GM19351 (cell line): Measurements from ENCODE around the gene TBC1D22A.

Experiments used
- ATAC-seq: cut with Tn5 transposase; IDR thresholded peaks from one replicate; pipeline ENCODE4 v1.9.1; 2021; ENCODE audit warnings: mild to moderate bottlenecking, moderate library complexity; ENCODE audit not compliant: unreplicated experiment

Gene TBC1D22A

GRCh38 chr22:47201996-47202818 lies 439.8 kb downstream of the TBC1D22A start:
- ATAC-seq, result no peak

GRCh38 chr22:47202819-47203553 lies 440.5 kb downstream of the TBC1D22A start:
- no peak for ATAC-seq

- no peak for ATAC-seq
Observed at GRCh38 chr22:47203554-47203991, 441.1 kb downstream of the TBC1D22A start.

- no peak for ATAC-seq
Observed at GRCh38 chr22:47204002-47204979, 441.8 kb downstream of the TBC1D22A start.

- no peak for ATAC-seq
Observed at GRCh38 chr22:47205081-47205491, 442.6 kb downstream of the TBC1D22A start.

- no peak for ATAC-seq
Observed at GRCh38 chr22:47205554-47205953, 443.1 kb downstream of the TBC1D22A start.

- ATAC-seq, result no peak
Observed at GRCh38 chr22:47206164-47206563, 443.7 kb downstream of the TBC1D22A start.

GRCh38 chr22:47206666-47207218 lies 444.3 kb downstream of the TBC1D22A start:
- ATAC-seq, result no peak

- ATAC-seq, result no peak
Observed at GRCh38 chr22:47207387-47207786, 444.9 kb downstream of the TBC1D22A start.

- ATAC-seq, result no peak
Observed at GRCh38 chr22:47207846-47208554, 445.6 kb downstream of the TBC1D22A start.

GRCh38 chr22:47208630-47209029 lies 446.2 kb downstream of the TBC1D22A start:
- ATAC-seq, result no peak

- no peak for ATAC-seq
Observed at GRCh38 chr22:47209040-47209514, 446.6 kb downstream of the TBC1D22A start.

GRCh38 chr22:47209547-47210023 lies 447.1 kb downstream of the TBC1D22A start:
- ATAC-seq, result no peak

- no peak for ATAC-seq
Observed at GRCh38 chr22:47210112-47210657, 447.7 kb downstream of the TBC1D22A start.

GRCh38 chr22:47210686-47211085 lies 448.2 kb downstream of the TBC1D22A start:
- ATAC-seq, result no peak

- no peak for ATAC-seq
Observed at GRCh38 chr22:47213571-47214230, 451.3 kb downstream of the TBC1D22A start.

GRCh38 chr22:47215851-47216250 lies 453.4 kb downstream of the TBC1D22A start:
- ATAC-seq, result no peak

- no peak for ATAC-seq
Observed at GRCh38 chr22:47218671-47219070, 456.2 kb downstream of the TBC1D22A start.

- ATAC-seq, result no peak
Observed at GRCh38 chr22:47219789-47220188, 457.3 kb downstream of the TBC1D22A start.
